Common myeloid progenitor, CD34-positive (primary cell): Measurements from ENCODE around the gene TINAG.

Experiments
- CTCF ChIA-PET: fragments of 350-600 bp; sonication (Branson Sonifier 250); formaldehyde crosslinking; loops from one replicate; lab custom pipeline; 2021; ENCODE audit warnings: antibody characterized with exemption; lab: Charles Lee
- POLR2A ChIA-PET: fragments of 350-600 bp; sonication (Branson Sonifier 250); formaldehyde crosslinking; loops from one replicate; lab custom pipeline; 2021; ENCODE audit warnings: antibody characterized with exemption; lab: Charles Lee
- DNase-seq, 3 donors: peaks; one replicate each; pipeline versions ENCODE4 v3.0.0 to v3.0.0-alpha.2; 2013
- H3K27ac ChIP-seq, 2 experiments: 1 replicate in 1 of 2; 2 replicates in 1 of 2; pipeline ENCODE4 v1.7.0; 2013; ENCODE audit warnings: inconsistent platforms in 2 of 2, low read length in 2 of 2, mild to moderate bottlenecking in 2 of 2, low read depth in 1 of 2, moderate library complexity in 1 of 2; ENCODE audit not compliant: severe bottlenecking in 2 of 2, insufficient read depth in 1 of 2, poor library complexity in 1 of 2
- H3K27me3 ChIP-seq, 5 experiments: replicated peaks in 2 of 5; 1 replicate in 3 of 5; 2 replicates in 2 of 5; pipeline versions ENCODE4 v1.6.1 to v1.7.0; 2013; ENCODE audit warnings: low read length in 4 of 5, mild to moderate bottlenecking in 2 of 5, moderate library complexity in 2 of 5, inconsistent platforms in 1 of 5; ENCODE audit not compliant: insufficient read depth in 5 of 5, control insufficient read depth in 4 of 5
- H3K36me3 ChIP-seq, 4 experiments: 1 replicate in 2 of 4; 2 replicates in 2 of 4; pipeline versions ENCODE4 v1.6.1 to v1.7.0; 2013; ENCODE audit warnings: low read length in 3 of 4, control low read depth in 1 of 4, mild to moderate bottlenecking in 1 of 4; ENCODE audit not compliant: control insufficient read depth in 4 of 4, insufficient read depth in 4 of 4
- H3K4me1 ChIP-seq, 4 experiments: 1 replicate in 3 of 4; 2 replicates in 1 of 4; pipeline versions ENCODE4 v1.6.1 to v1.7.1; 2013; ENCODE audit warnings: low read length in 3 of 4, mild to moderate bottlenecking in 3 of 4, control low read depth in 1 of 4, inconsistent platforms in 1 of 4, moderate library complexity in 1 of 4; ENCODE audit not compliant: control insufficient read depth in 4 of 4, insufficient read depth in 4 of 4; ENCODE audit errors: control extremely low read depth in 1 of 4
- H3K4me3 ChIP-seq, 7 experiments: 1 replicate in 4 of 7; 2 replicates in 3 of 7; pipeline versions ENCODE4 v1.5.1 to v1.7.0; 2013; ENCODE audit warnings: mild to moderate bottlenecking in 7 of 7, low read length in 6 of 7, moderate library complexity in 6 of 7, inconsistent platforms in 2 of 7, low read depth in 2 of 7, control low read depth in 1 of 7; ENCODE audit not compliant: insufficient read depth in 4 of 7, control insufficient read depth in 1 of 7; ENCODE audit errors: extremely low read depth in 1 of 7
- H3K9me3 ChIP-seq, 5 experiments: 1 replicate in 4 of 5; 2 replicates in 1 of 5; pipeline versions ENCODE4 v1.6.1 to v1.7.1; 2013; ENCODE audit warnings: low read length in 4 of 5, mild to moderate bottlenecking in 2 of 5, inconsistent platforms in 1 of 5, low read depth in 1 of 5, moderate library complexity in 1 of 5; ENCODE audit not compliant: control insufficient read depth in 4 of 5, insufficient read depth in 2 of 5; ENCODE audit errors: control extremely low read depth in 1 of 5
- WGBS: methylation state at CpG from one replicate; pipeline ENCODE4 v1.1.5; 2013; ENCODE audit not compliant: insufficient coverage; 5-methylcytosine and 5-hydroxymethylcytosine counted together

Gene TINAG

DNA sequence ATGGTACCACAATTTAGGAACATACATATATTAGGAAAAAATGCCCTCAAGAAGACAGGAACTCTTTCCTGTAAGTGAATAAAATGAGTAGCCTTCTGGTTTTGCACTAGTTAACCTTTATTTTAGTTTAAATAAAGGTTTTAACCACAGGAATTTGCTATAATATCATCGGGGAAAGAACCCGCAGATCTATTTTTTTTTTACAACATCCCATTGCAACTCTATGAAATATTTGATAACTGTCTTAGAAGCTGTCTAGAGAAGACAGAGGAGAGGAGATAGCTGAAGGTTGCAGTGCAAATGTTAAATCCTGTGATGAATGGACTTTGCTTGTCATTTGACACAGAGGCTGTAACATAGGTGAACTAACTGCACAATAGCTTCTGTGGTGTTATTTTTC, 69.5 kb downstream of the TINAG start:
- no peaks in the 10 kb centered on the region for H3K9me3 ChIP-seq
- POLR2A ChIA-PET: no interaction called here
- no CpG with 5 or more reads among the region's 2 CpGs for WGBS
- no peak for DNase-seq
- H3K27me3 ChIP-seq: no peaks in the 10 kb centered on the region
- no peak overlapping the region for H3K27ac ChIP-seq
- no peak overlapping the region for H3K4me3 ChIP-seq
- no peaks in the 10 kb centered on the region for H3K36me3 ChIP-seq
- CTCF ChIA-PET: no interaction called here
- no peaks in the 10 kb centered on the region for H3K4me1 ChIP-seq

DNA sequence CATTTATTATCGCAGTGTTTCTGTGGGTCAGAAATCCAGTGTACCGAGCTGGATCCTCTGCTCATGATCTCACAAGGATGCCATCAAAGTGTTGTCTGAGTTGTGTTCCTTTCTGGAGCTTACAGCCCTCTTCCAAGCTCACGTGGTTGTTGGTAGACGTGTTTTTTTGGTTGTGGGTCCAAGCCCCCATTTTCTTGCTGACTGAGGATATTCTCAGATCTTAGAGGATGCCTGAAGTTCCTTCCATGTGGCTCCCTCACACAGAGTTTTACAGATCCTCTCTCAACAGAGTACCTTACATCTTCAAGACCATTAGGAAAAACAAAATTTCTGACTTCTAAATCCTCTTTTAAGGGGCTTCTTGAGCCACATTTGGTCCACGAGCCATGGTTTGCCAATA, 78.1 kb downstream of the TINAG start:
- peaks cover 0 to 1% (median 0%) of the 10 kb centered on the region in 5 experiments for H3K9me3 ChIP-seq
- WGBS: 92% methylated on average over 4 of the region's 5 CpGs
- no peak for DNase-seq
- POLR2A ChIA-PET: no interaction called here
- H3K36me3 ChIP-seq: no peaks in the 10 kb centered on the region
- H3K27ac ChIP-seq: no peak overlapping the region
- H3K27me3 ChIP-seq: no peaks in the 10 kb centered on the region
- no peaks in the 10 kb centered on the region for H3K4me1 ChIP-seq
- no peak overlapping the region for H3K4me3 ChIP-seq
- CTCF ChIA-PET: no interaction called here

DNA sequence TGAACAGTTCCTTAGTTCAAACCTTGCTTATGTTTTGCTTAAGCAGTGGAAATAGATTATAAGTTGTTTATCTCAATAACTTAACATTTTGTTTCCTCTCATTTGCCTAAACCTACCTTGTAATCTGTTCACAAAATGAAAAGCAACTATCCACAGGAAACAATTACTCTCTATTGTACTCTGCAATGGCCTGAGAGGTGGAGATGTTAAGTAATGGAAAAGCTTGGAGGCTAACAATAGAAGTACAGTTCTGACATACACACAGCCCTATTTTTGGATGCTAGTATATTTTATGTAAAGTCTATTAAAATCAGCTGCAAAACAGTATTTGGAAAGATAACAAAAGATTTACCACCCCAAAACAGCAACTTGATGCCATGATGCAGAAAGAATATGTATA, 82.1 kb downstream of the TINAG start:
- Histone ChIP-seq H3K9me3 (no peaks in the 10 kb centered on the region), H3K4me3 (no peak overlapping the region), H3K27me3 (no peaks in the 10 kb centered on the region), H3K36me3 (no peaks in the 10 kb centered on the region), H3K27ac (no peak overlapping the region), H3K4me1 (no peaks in the 10 kb centered on the region)
- ChIA-PET CTCF (no interaction called here), POLR2A (no interaction called here)
- no peak for DNase-seq

GRCh38 chr6:54391577-54391976, 83.3 kb downstream of the TINAG start:
- ChIA-PET POLR2A (no interaction called here), CTCF (no interaction called here)
- 88% methylated on average over 4 of the region's 5 CpGs for WGBS
- no peak overlapping the region for H3K4me3 ChIP-seq
- H3K36me3 ChIP-seq: no peaks in the 10 kb centered on the region
- H3K4me1 ChIP-seq: no peaks in the 10 kb centered on the region
- H3K27me3 ChIP-seq: no peaks in the 10 kb centered on the region
- no peaks in the 10 kb centered on the region for H3K9me3 ChIP-seq
- no peak for DNase-seq
- no peak overlapping the region for H3K27ac ChIP-seq

DNA sequence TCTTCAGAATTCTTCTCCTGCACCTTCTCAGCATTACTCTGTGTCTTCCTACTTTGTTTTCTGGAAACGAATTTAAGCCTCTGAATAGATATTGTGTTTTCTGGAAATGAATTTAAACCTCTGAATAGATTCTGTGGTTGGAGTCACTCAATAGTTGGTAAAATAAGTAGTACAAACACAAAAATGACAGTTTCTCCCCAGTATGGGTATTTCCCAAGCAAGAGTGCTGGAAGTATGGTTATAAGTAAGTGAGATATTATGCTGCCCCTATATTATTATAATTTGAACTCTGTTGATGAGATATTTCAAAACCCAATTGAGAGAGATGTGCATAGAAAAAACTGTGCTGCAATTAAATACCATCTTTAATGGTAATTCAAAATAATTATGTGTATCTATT, 94.9 kb downstream of the TINAG start:
- ChIA-PET POLR2A (no interaction called here), CTCF (no interaction called here)
- no peaks in the 10 kb centered on the region for H3K4me1 ChIP-seq
- no peaks in the 10 kb centered on the region for H3K36me3 ChIP-seq
- no CpG with 5 or more reads among the region's 1 CpG for WGBS
- H3K27me3 ChIP-seq: no peaks in the 10 kb centered on the region
- H3K4me3 ChIP-seq: no peak overlapping the region
- no peak for DNase-seq
- no peaks in the 10 kb centered on the region for H3K9me3 ChIP-seq
- H3K27ac ChIP-seq: no peak overlapping the region

DNA sequence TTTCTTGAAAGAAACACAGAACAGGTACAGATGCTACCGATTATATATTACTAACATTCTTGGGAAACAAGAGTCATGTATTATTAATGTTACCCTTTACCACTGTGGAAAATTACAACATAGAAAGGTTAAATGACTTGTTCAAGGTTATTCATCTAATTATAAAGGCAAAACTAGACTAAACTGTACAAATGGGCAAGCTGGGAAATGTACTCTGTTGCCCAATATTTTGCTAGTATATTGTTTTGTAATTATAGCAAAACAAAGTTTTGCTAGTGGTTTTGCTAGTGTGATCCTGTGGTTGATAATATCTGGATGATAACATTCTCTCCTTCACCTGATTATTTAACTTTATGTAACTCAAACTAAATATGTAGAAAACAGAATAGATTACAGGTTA, 96.5 kb downstream of the TINAG start:
- ChIA-PET POLR2A (no interaction called here), CTCF (no interaction called here)
- H3K9me3 ChIP-seq: peaks cover 0 to 3% (median 0%) of the 10 kb centered on the region in 5 experiments
- no peaks in the 10 kb centered on the region for H3K4me1 ChIP-seq
- no peaks in the 10 kb centered on the region for H3K36me3 ChIP-seq
- WGBS: no CpG with 5 or more reads among the region's 1 CpG
- H3K4me3 ChIP-seq: no peak overlapping the region
- DNase-seq: no peak
- H3K27ac ChIP-seq: no peak overlapping the region
- no peaks in the 10 kb centered on the region for H3K27me3 ChIP-seq

- no peaks in the 10 kb centered on the region for H3K36me3 ChIP-seq
- no peak for DNase-seq
- H3K4me1 ChIP-seq: no peaks in the 10 kb centered on the region
- H3K27ac ChIP-seq: no peak overlapping the region
- no peaks in the 10 kb centered on the region for H3K27me3 ChIP-seq
- POLR2A ChIA-PET: no interaction called here
- WGBS: 60% methylated on average over 1 of the region's 1 CpG
- CTCF ChIA-PET: no interaction called here
- no peak overlapping the region for H3K4me3 ChIP-seq
- H3K9me3 ChIP-seq: peaks cover 0 to 3% (median 0%) of the 10 kb centered on the region in 5 experiments
Measured at GRCh38 chr6:54411767-54412166, 103.5 kb downstream of the TINAG start.
